HUES48 (cell line): ENCODE results near the gene HNRNPK.
A peak's percentile ranks its signal among the peaks of the same experiment; 100 is the strongest.

Experiments
- H3K27ac ChIP-seq: one replicate; pipeline ENCODE4 v1.7.0; 2013; ENCODE audit warnings: low read depth, low read length, inconsistent platforms
- H3K27me3 ChIP-seq: 2 replicates; pipeline ENCODE4 v1.6.1; 2013; ENCODE audit warnings: mild to moderate bottlenecking, low read length; ENCODE audit not compliant: control insufficient read depth, insufficient read depth
- H3K36me3 ChIP-seq: 2 replicates; pipeline ENCODE4 v1.6.1; 2013; ENCODE audit warnings: low read length; ENCODE audit not compliant: control insufficient read depth, insufficient read depth
- H3K4me1 ChIP-seq: 2 replicates; pipeline ENCODE4 v1.6.1; 2013; ENCODE audit warnings: mild to moderate bottlenecking, low read length; ENCODE audit not compliant: control insufficient read depth, insufficient read depth
- H3K4me3 ChIP-seq: 2 replicates; pipeline ENCODE4 v1.5.1; 2013; ENCODE audit warnings: mild to moderate bottlenecking, low read depth, low read length
- H3K9ac ChIP-seq: 2 replicates; pipeline ENCODE4 v1.6.1; 2013; ENCODE audit warnings: mild to moderate bottlenecking, low read depth, low read length, moderate library complexity
- H3K9me3 ChIP-seq: 2 replicates; pipeline ENCODE4 v1.6.1; 2013; ENCODE audit warnings: low read length; ENCODE audit not compliant: control insufficient read depth, insufficient read depth

HNRNPK gene

GRCh38 chr9:83992407-83992806, 12.4 kb upstream of the HNRNPK start:
- Histone ChIP-seq H3K4me3 (no peak overlapping the region), H3K9ac (no peak overlapping the region), H3K36me3 (peaks cover 22% of the 10 kb centered on the region), H3K9me3 (no peaks in the 10 kb centered on the region), H3K27ac (no peak overlapping the region), H3K4me1 (no peaks in the 10 kb centered on the region), H3K27me3 (no peaks in the 10 kb centered on the region)

GRCh38 chr9:83991355-83991754, 11.3 kb upstream of the HNRNPK start:
- H3K4me3 ChIP-seq = no peak overlapping the region
- H3K9ac ChIP-seq = no peak overlapping the region
- H3K27me3 ChIP-seq = no peaks in the 10 kb centered on the region
- H3K27ac ChIP-seq = no peak overlapping the region
- no peaks in the 10 kb centered on the region for H3K4me1 ChIP-seq
- H3K9me3 ChIP-seq = no peaks in the 10 kb centered on the region
- peaks cover 22% of the 10 kb centered on the region for H3K36me3 ChIP-seq

- no peaks in the 10 kb centered on the region; the same call in 1 of the 2 replicates for H3K4me1 ChIP-seq
- no peaks in the 10 kb centered on the region for H3K27me3 ChIP-seq
- H3K9ac ChIP-seq = no peak overlapping the region
- H3K9me3 ChIP-seq = no peaks in the 10 kb centered on the region
- H3K4me3 ChIP-seq = no peak overlapping the region
- H3K27ac ChIP-seq = no peak overlapping the region
- H3K36me3 ChIP-seq = peaks cover 22% of the 10 kb centered on the region
These were observed 8.4 kb upstream of the HNRNPK start for GRCh38 chr9:83988411-83988810.

GRCh38 chr9:83987402-83987791, 7.4 kb upstream of the HNRNPK start:
- peaks cover 22% of the 10 kb centered on the region for H3K36me3 ChIP-seq
- no peak overlapping the region for H3K4me3 ChIP-seq
- H3K9ac ChIP-seq = no peak overlapping the region
- H3K27ac ChIP-seq = no peak overlapping the region
- peaks cover 9% of the 10 kb centered on the region; the same call in 1 of the 2 replicates for H3K4me1 ChIP-seq
- no peaks in the 10 kb centered on the region for H3K9me3 ChIP-seq
- no peaks in the 10 kb centered on the region for H3K27me3 ChIP-seq

GRCh38 chr9:83986765-83987401, 6.9 kb upstream of the HNRNPK start:
- Histone ChIP-seq H3K27ac (no peak overlapping the region), H3K4me1 (peaks cover 9% of the 10 kb centered on the region; the same call in 1 of the 2 replicates), H3K27me3 (no peaks in the 10 kb centered on the region), H3K4me3 (no peak overlapping the region), H3K9ac (no peak overlapping the region), H3K9me3 (no peaks in the 10 kb centered on the region), H3K36me3 (peaks cover 22% of the 10 kb centered on the region)

- H3K4me1 ChIP-seq = peaks cover 9% of the 10 kb centered on the region; the same call in 1 of the 2 replicates
- H3K36me3 ChIP-seq = peaks cover 22% of the 10 kb centered on the region
- no peak overlapping the region for H3K27ac ChIP-seq
- no peaks in the 10 kb centered on the region for H3K9me3 ChIP-seq
- H3K27me3 ChIP-seq = no peaks in the 10 kb centered on the region
- H3K9ac ChIP-seq = no peak overlapping the region
- H3K4me3 ChIP-seq = no peak overlapping the region
These were observed 6.2 kb upstream of the HNRNPK start for GRCh38 chr9:83986195-83986594.

GRCh38 chr9:83981126-83981871, 1.3 kb upstream of the HNRNPK start:
- Histone ChIP-seq H3K4me1 (peaks cover 19% of the 10 kb centered on the region; the same call in 1 of the 2 replicates), H3K36me3 (peaks cover 26% of the 10 kb centered on the region), H3K27ac (peak overlapping the region; percentile 99), H3K9me3 (no peaks in the 10 kb centered on the region), H3K9ac (peak overlapping the region; percentile 100), H3K4me3 (peak overlapping the region; percentile 98), H3K27me3 (no peaks in the 10 kb centered on the region)

- Histone ChIP-seq H3K36me3 (peaks cover 34% of the 10 kb centered on the region), H3K9ac (peak within 1 kb of the TSS; percentile 100), H3K9me3 (no peaks in the 10 kb centered on the region), H3K4me3 (peak within 1 kb of the TSS; percentile 98), H3K27ac (peak within 1 kb of the TSS; percentile 99), H3K4me1 (peaks cover 19% of the 10 kb centered on the region; the same call in 1 of the 2 replicates), H3K27me3 (no peaks in the 10 kb centered on the region)
These were observed 545 bp upstream of the HNRNPK start, which contains the start of gene RMI1 for GRCh38 chr9:83980395-83981125. Gene RMI1 (plus strand): TSS chr9:83980805. CDS start chr9:84000987, 20,182 bp downstream.

- peaks cover 19% of the 10 kb centered on the region; the same call in 1 of the 2 replicates for H3K4me1 ChIP-seq
- peak overlapping the region; percentile 100 for H3K9ac ChIP-seq
- H3K4me3 ChIP-seq = peak overlapping the region; percentile 98
- no peaks in the 10 kb centered on the region for H3K27me3 ChIP-seq
- peaks cover 47% of the 10 kb centered on the region for H3K36me3 ChIP-seq
- H3K27ac ChIP-seq = peak overlapping the region; percentile 99
- no peaks in the 10 kb centered on the region for H3K9me3 ChIP-seq
These were observed 813 bp downstream of the HNRNPK start for GRCh38 chr9:83978992-83979811.

- H3K36me3 ChIP-seq = peaks cover 67% of the 10 kb centered on the region
These were observed 2.8 kb downstream of the HNRNPK start for GRCh38 chr9:83977196-83977595.

More at GRCh38 chr9:83977196-83977595, 2.8 kb downstream of the HNRNPK start:
- Histone ChIP-seq H3K9ac (0 out of 2 replicates have a peak overlapping the region, but pooled peaks have one; percentile 16), H3K9me3 (no peaks in the 10 kb centered on the region), H3K27me3 (no peaks in the 10 kb centered on the region), H3K27ac (no peak overlapping the region), H3K4me3 (peak overlapping the region; percentile 98), H3K4me1 (peaks cover 10% of the 10 kb centered on the region; the same call in 1 of the 2 replicates)
